A549 (cell line): ENCODE measurements around the gene CCDC27.
"Not testable (repeated sequence)": the region's sequence is repeated elsewhere in the genome, so short reads cannot be mapped to it uniquely, and the experiment has no call there.

Source experiments
- ESRRA ChIP-seq: fragments of 150-350 bp; IDR thresholded peaks from 2 replicates; pipeline ENCODE4 v1.6.1; 2014; ENCODE audit warnings: mild to moderate bottlenecking, low read length, borderline replicate concordance
- KDM1A ChIP-seq: fragments of 200-600 bp; sonication (generic); IDR thresholded peaks from 2 replicates; pipeline ENCODE4 v1.6.1; 2016; ENCODE audit warnings: low read depth, mild to moderate bottlenecking
- POLR2A ChIP-seq: IDR thresholded peaks from 2 replicates; pipeline ENCODE4 v1.6.1; 2012; ENCODE audit warnings: mild to moderate bottlenecking, low read length
- RFX5 ChIP-seq: fragments of 450-650 bp; IDR thresholded peaks from 2 replicates; pipeline ENCODE4 v1.7.1; 2014; ENCODE audit warnings: antibody characterized with exemption, mild to moderate bottlenecking, moderate library complexity
- TP53 ChIP-seq: fragments of 250-450 bp; sonication (Bioruptor Pico); IDR thresholded peaks from 2 replicates; pipeline ENCODE4 v1.5.0; 2021; ENCODE audit warnings: mild to moderate bottlenecking, moderate library complexity
- ZC3H11A ChIP-seq: fragments of 450-650 bp; IDR thresholded peaks from 2 replicates; pipeline ENCODE4 v1.6.1; 2014; ENCODE audit warnings: antibody characterized with exemption, mild to moderate bottlenecking

GRCh38 chr1:3800795-3801194 lies 48.5 kb downstream of the CCDC27 start:
- not testable (repeated sequence) for TF ChIP-seq TP53, ESRRA, RFX5, ZC3H11A, KDM1A, POLR2A
